ENCODE data around the gene FN1. TPM values are rescaled to one million over a fixed set of nuclear protein-coding genes. Genes with fewer than 3 reads are reported as not detected.

FN1 gene
- total RNA-seq, 2 donors from 2014 or later, result 27.4 to 53.7 TPM

- WGBS, 2 donors, result 91 to 93% methylated on average over 7 of the region's 7 CpGs
- no peak for DNase-seq
- no peaks in the 10 kb centered on the region for H3K36me3 ChIP-seq (replicated peaks in 1 of 2; ENCODE audit: insufficient read depth in 1 of 2, low read depth in 2 of 2)
- ATAC-seq, result no peak
- intact Hi-C loops (cut with DNase I), result no loop called here
- no peaks in the 10 kb centered on the region for H3K4me1 ChIP-seq
- no peaks in the 10 kb centered on the region for H3K27me3 ChIP-seq
- no peak overlapping the region for H3K27ac ChIP-seq
- H3K4me3 ChIP-seq, result no peak overlapping the region
- no peaks in the 10 kb centered on the region for H3K9me3 ChIP-seq
- TF ChIP-seq CTCF (IDR thresholded peaks at IDR 0.05), result no peak
Observed at GRCh38 chr2:215379039-215379438, 56.8 kb downstream of the FN1 start.

DNA sequence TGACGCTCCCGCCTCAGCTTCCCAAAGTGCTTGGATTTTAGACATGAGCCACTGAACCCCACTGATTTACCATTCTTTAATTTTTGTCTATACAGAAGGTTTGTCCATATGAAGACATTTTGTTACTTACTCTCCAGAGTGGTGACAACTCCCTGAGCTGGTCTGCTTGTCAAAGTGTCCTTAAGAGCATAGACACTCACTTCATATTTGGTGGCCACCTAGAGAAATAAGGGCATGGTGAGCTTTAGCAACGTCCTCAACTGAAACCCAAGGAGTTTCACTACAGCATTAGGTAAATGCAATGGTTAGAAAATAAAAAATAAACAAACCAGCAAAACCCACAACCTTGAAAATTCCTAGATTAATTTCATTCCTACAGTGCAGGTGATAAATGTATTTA is 57.8 kb downstream of the FN1 start:
- intact Hi-C loops (cut with DNase I), result no loop called here
- Histone ChIP-seq H3K27me3 (no peaks in the 10 kb centered on the region), H3K27ac (no peak overlapping the region), H3K36me3 (replicated peaks in 1 of 2; ENCODE audit: insufficient read depth in 1 of 2, low read depth in 2 of 2) (no peaks in the 10 kb centered on the region), H3K4me3 (no peak overlapping the region), H3K4me1 (no peaks in the 10 kb centered on the region), H3K9me3 (no peaks in the 10 kb centered on the region)
- WGBS, 2 donors, result 91 to 94% methylated on average over 3 of the region's 3 CpGs
- ATAC-seq (no peak), DNase-seq (no peak)
- no peak for TF ChIP-seq CTCF (IDR thresholded peaks at IDR 0.05)
- TF ChIP-seq POLR2A (IDR thresholded peaks at IDR 0.05), result no peak

- Histone ChIP-seq H3K9me3 (no peaks in the 10 kb centered on the region), H3K4me1 (no peaks in the 10 kb centered on the region), H3K4me3 (no peak overlapping the region), H3K36me3 (replicated peaks in 1 of 2; ENCODE audit: insufficient read depth in 1 of 2, low read depth in 2 of 2) (no peaks in the 10 kb centered on the region), H3K27ac (no peak overlapping the region), H3K27me3 (no peaks in the 10 kb centered on the region)
- WGBS, 2 donors, result 95 to 100% methylated on average over 2 of the region's 2 CpGs
- ATAC-seq, result no peak
- TF ChIP-seq CTCF (IDR thresholded peaks at IDR 0.05) (no peak), POLR2A (IDR thresholded peaks at IDR 0.05) (no peak)
- no peak for DNase-seq
- intact Hi-C loops (cut with DNase I), result no loop called here
Observed at GRCh38 chr2:215377283-215377682, 58.6 kb downstream of the FN1 start.

DNA sequence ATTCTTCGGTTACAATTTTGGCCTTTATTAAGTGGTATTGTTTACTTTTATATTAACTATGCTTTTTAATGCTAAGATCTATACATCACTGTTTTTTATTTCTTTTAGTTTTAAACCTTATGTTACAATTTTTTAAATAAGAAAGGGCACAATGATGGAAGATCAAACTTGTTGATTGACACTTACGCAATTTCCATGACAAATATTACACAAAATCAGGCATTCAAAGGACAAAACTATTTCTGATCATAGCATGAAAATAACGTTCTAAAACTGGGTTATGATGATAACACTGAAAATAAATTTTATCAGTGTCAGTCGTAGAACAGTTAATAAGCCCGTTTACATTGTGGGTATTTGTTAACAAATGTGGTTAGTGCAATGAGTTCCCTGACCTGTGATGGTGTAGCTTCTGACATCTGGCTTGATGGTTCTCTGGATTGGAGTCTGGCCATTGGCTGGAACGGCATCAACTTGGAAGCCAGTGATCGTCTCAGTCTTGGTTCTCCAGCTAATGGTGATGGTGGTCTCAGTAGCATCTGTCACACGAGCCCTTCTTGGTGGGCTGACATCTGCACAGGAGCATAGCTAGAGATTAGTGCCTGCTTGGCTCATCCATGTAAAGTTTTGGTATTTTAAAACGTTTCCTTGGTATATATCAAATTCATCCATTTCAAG is 59.6 kb downstream of the FN1 start:
- 73 to 75% methylated on average over 9 of the region's 9 CpGs for WGBS, 2 donors
- no peak for ATAC-seq
- Histone ChIP-seq H3K4me3 (no peak overlapping the region), H3K27me3 (no peaks in the 10 kb centered on the region), H3K27ac (no peak overlapping the region), H3K9me3 (no peaks in the 10 kb centered on the region), H3K36me3 (replicated peaks in 1 of 2; ENCODE audit: insufficient read depth in 1 of 2, low read depth in 2 of 2) (no peaks in the 10 kb centered on the region), H3K4me1 (no peaks in the 10 kb centered on the region)
- no peak for DNase-seq
- no peak for TF ChIP-seq CTCF (IDR thresholded peaks at IDR 0.05)
- TF ChIP-seq POLR2A (IDR thresholded peaks at IDR 0.05), result no peak
- intact Hi-C loops (cut with DNase I), result no loop called here

- Histone ChIP-seq H3K36me3 (replicated peaks in 1 of 2; ENCODE audit: insufficient read depth in 1 of 2, low read depth in 2 of 2) (no peaks in the 10 kb centered on the region), H3K27ac (no peak overlapping the region), H3K27me3 (no peaks in the 10 kb centered on the region), H3K9me3 (no peaks in the 10 kb centered on the region), H3K4me3 (no peak overlapping the region), H3K4me1 (no peaks in the 10 kb centered on the region)
- TF ChIP-seq CTCF (IDR thresholded peaks at IDR 0.05) (no peak), POLR2A (IDR thresholded peaks at IDR 0.05) (no peak)
- DNase-seq, result no peak
- intact Hi-C loops (cut with DNase I), result no loop called here
- ATAC-seq, result no peak
- 94 to 96% methylated on average over 6 of the region's 6 CpGs for WGBS, 2 donors
Observed at GRCh38 chr2:215375467-215375830, 60.4 kb downstream of the FN1 start.

Measured in body of pancreas (tissue), 4 donors.